Fibroblast of skin of right biceps (primary cell): Measurements from ENCODE around the gene PARD3B.
A peak's percentile ranks its signal among the peaks of the same experiment; 100 is the strongest.

ENCODE experiments used
- DNase-seq: peaks from one replicate; pipeline ENCODE4 v3.0.0-alpha.2; 2013

PARD3B gene

GRCh38 chr2:205073433-205074020, 528.3 kb downstream of the PARD3B start:
- DNase-seq = no peak

GRCh38 chr2:205076405-205076804, 531.1 kb downstream of the PARD3B start:
- no peak for DNase-seq

GRCh38 chr2:205077159-205077558, 531.9 kb downstream of the PARD3B start:
- DNase-seq = no peak

GRCh38 chr2:205078762-205079161, 533.5 kb downstream of the PARD3B start:
- DNase-seq = no peak

GRCh38 chr2:205079173-205079572, 533.9 kb downstream of the PARD3B start:
- no peak for DNase-seq

GRCh38 chr2:205086662-205087061, 541.4 kb downstream of the PARD3B start:
- DNase-seq = peak; percentile 49

- DNase-seq = no peak
These were observed 542.6 kb downstream of the PARD3B start for GRCh38 chr2:205087862-205088261.

GRCh38 chr2:205089958-205090357, 544.7 kb downstream of the PARD3B start:
- DNase-seq = no peak

- no peak for DNase-seq
These were observed 546.1 kb downstream of the PARD3B start for GRCh38 chr2:205091411-205091810.

GRCh38 chr2:205094031-205094430, 548.8 kb downstream of the PARD3B start:
- DNase-seq = no peak

- no peak for DNase-seq
These were observed 558.4 kb downstream of the PARD3B start for GRCh38 chr2:205103699-205104098.

- DNase-seq = no peak
These were observed 562.5 kb downstream of the PARD3B start for GRCh38 chr2:205107810-205108209.

GRCh38 chr2:205115511-205115910, 570.2 kb downstream of the PARD3B start:
- no peak for DNase-seq

- DNase-seq = no peak
These were observed 571.9 kb downstream of the PARD3B start for GRCh38 chr2:205117125-205117524.

GRCh38 chr2:205119136-205119535, 573.9 kb downstream of the PARD3B start:
- no peak for DNase-seq

GRCh38 chr2:205128726-205129125, 583.5 kb downstream of the PARD3B start:
- DNase-seq = no peak

- no peak for DNase-seq
These were observed 584.3 kb downstream of the PARD3B start for GRCh38 chr2:205129531-205129930.

GRCh38 chr2:205130111-205130829, 585.0 kb downstream of the PARD3B start:
- DNase-seq = peak; percentile 47

GRCh38 chr2:205133544-205133943, 588.3 kb downstream of the PARD3B start:
- DNase-seq = peak; percentile 30

GRCh38 chr2:205138735-205139134, 593.5 kb downstream of the PARD3B start:
- no peak for DNase-seq

- DNase-seq = no peak
These were observed 594.7 kb downstream of the PARD3B start for GRCh38 chr2:205139822-205140463.

- no peak for DNase-seq
These were observed 596.1 kb downstream of the PARD3B start for GRCh38 chr2:205141381-205141780.

GRCh38 chr2:205145888-205146287, 600.6 kb downstream of the PARD3B start:
- DNase-seq = no peak

- peak; percentile 33 for DNase-seq
These were observed 603.5 kb downstream of the PARD3B start for GRCh38 chr2:205148755-205149154.
